HEK293T (cell line): ENCODE measurements around the gene ADGRG7.

Source experiments
- CTCF ChIA-PET: fragments of 350-600 bp; formaldehyde crosslinking; extraction: SDS; loops from one replicate; lab custom pipeline; 2021; ENCODE audit warnings: antibody characterized with exemption, inconsistent platforms; lab: Yijun Ruan, JAX
- POLR2A ChIA-PET: fragments of 350-600 bp; formaldehyde crosslinking; extraction: SDS; loops from one replicate; lab custom pipeline; 2020; ENCODE audit warnings: antibody characterized with exemption, inconsistent platforms; lab: Yijun Ruan, JAX
- DNase-seq: peaks from one replicate; pipeline ENCODE4 v3.0.0; 2012; ENCODE audit warnings: mixed read lengths; ENCODE audit errors: extremely low spot score
- ARNT ChIP-seq: fragments of 450-650 bp; IDR thresholded peaks from 2 replicates; pipeline ENCODE4 v1.6.1; 2017; ENCODE audit warnings: mild to moderate bottlenecking
- BHLHE40 ChIP-seq: fragments of 450-650 bp; IDR thresholded peaks from 2 replicates; pipeline ENCODE4 v1.6.1; 2016; ENCODE audit warnings: mild to moderate bottlenecking, moderate library complexity, borderline replicate concordance
- CTBP1 ChIP-seq: fragments of 450-650 bp; IDR thresholded peaks from 2 replicates; pipeline ENCODE4 v1.6.1; 2016; ENCODE audit warnings: borderline replicate concordance
- ELF4 ChIP-seq: fragments of 450-650 bp; IDR thresholded peaks from 2 replicates; pipeline ENCODE4 v1.6.1; 2017; ENCODE audit warnings: antibody characterized with exemption
- FOXA1 ChIP-seq: fragments of 450-650 bp; IDR thresholded peaks from 2 replicates; pipeline ENCODE4 v1.6.1; 2016; ENCODE audit warnings: mild to moderate bottlenecking
- FOXK2 ChIP-seq: fragments of 450-650 bp; IDR thresholded peaks from 2 replicates; pipeline ENCODE4 v1.6.1; 2016; ENCODE audit warnings: mild to moderate bottlenecking
- FOXM1 ChIP-seq: fragments of 450-650 bp; IDR thresholded peaks from 2 replicates; pipeline ENCODE4 v1.6.1; 2017; ENCODE audit warnings: mild to moderate bottlenecking, borderline replicate concordance
- HDGF ChIP-seq: fragments of 450-650 bp; IDR thresholded peaks from 2 replicates; pipeline ENCODE4 v1.6.1; 2017; ENCODE audit warnings: antibody characterized with exemption, borderline replicate concordance
- L3MBTL2 ChIP-seq: fragments of 450-650 bp; conservative IDR thresholded peaks from 2 replicates; pipeline ENCODE4 v1.6.1; 2016; ENCODE audit warnings: mild to moderate bottlenecking
- LEF1 ChIP-seq: fragments of 450-650 bp; IDR thresholded peaks from 2 replicates; pipeline ENCODE4 v1.6.1; 2017; ENCODE audit warnings: mild to moderate bottlenecking, borderline replicate concordance
- NFRKB ChIP-seq: fragments of 450-650 bp; IDR thresholded peaks from 2 replicates; pipeline ENCODE4 v1.6.1; 2016; ENCODE audit warnings: mild to moderate bottlenecking, moderate library complexity
- PKNOX1 ChIP-seq: fragments of 450-650 bp; IDR thresholded peaks from 2 replicates; pipeline ENCODE4 v1.6.1; 2016
- SP1 ChIP-seq: fragments of 450-650 bp; IDR thresholded peaks from 2 replicates; pipeline ENCODE4 v1.6.1; 2017
- SUZ12 ChIP-seq: fragments of 450-650 bp; IDR thresholded peaks from 2 replicates; pipeline ENCODE4 v1.6.1; 2016; ENCODE audit warnings: mild to moderate bottlenecking
- TARDBP ChIP-seq: fragments of 450-650 bp; IDR thresholded peaks from 2 replicates; pipeline ENCODE4 v1.6.1; 2016

ADGRG7 gene

GRCh38 chr3:100621251-100621650, 11.8 kb downstream of the ADGRG7 start:
- no peak for DNase-seq
- ChIA-PET CTCF (interaction anchor here (1.2 kb wide), 1 partner anchor 159 kb away, joined by 3 read pairs; no protein-coding TSS in a partner anchor), POLR2A (no interaction called here)
- TF ChIP-seq FOXM1, result no peak
- TF ChIP-seq FOXK2, result no peak
- no peak for TF ChIP-seq CTBP1
- no peak for TF ChIP-seq L3MBTL2
- TF ChIP-seq ARNT, result no peak
- TF ChIP-seq PKNOX1, result no peak
- TF ChIP-seq HDGF, result no peak
- TF ChIP-seq TARDBP, result no peak

- TF ChIP-seq SUZ12 (no peak), TARDBP (no peak), BHLHE40 (no peak), LEF1 (no peak), PKNOX1 (no peak), NFRKB (no peak), L3MBTL2 (no peak), CTBP1 (no peak), FOXK2 (no peak)
- POLR2A ChIA-PET, result no interaction called here
- CTCF ChIA-PET, result no interaction called here
Observed at GRCh38 chr3:100627491-100627890, 18.1 kb downstream of the ADGRG7 start.

GRCh38 chr3:100629421-100630127, 20.2 kb downstream of the ADGRG7 start:
- DNase-seq, result no peak
- ChIA-PET CTCF (no interaction called here), POLR2A (no interaction called here)
- no peak for TF ChIP-seq FOXA1
- TF ChIP-seq ARNT, result no peak
- no peak for TF ChIP-seq NFRKB
- no peak for TF ChIP-seq BHLHE40
- no peak for TF ChIP-seq FOXK2

More at GRCh38 chr3:100627491-100627890, 18.1 kb downstream of the ADGRG7 start:
- no peak for DNase-seq

- DNase-seq, result no peak
- TF ChIP-seq PKNOX1 (no peak), ARNT (no peak), BHLHE40 (no peak), NFRKB (no peak), L3MBTL2 (no peak), FOXM1 (no peak), FOXA1 (no peak)
- POLR2A ChIA-PET, result no interaction called here
- CTCF ChIA-PET, result no interaction called here
Observed at GRCh38 chr3:100630664-100631063, 21.3 kb downstream of the ADGRG7 start.

GRCh38 chr3:100631236-100631635, 21.8 kb downstream of the ADGRG7 start:
- TF ChIP-seq SP1 (no peak), ARNT (no peak), NFRKB (no peak), BHLHE40 (no peak), LEF1 (no peak), L3MBTL2 (no peak), PKNOX1 (no peak), TARDBP (no peak), FOXK2 (no peak), FOXA1 (no peak), FOXM1 (no peak), HDGF (no peak), SUZ12 (no peak)
- POLR2A ChIA-PET, result no interaction called here
- CTCF ChIA-PET, result no interaction called here
- no peak for DNase-seq

- ChIA-PET POLR2A (no interaction called here), CTCF (no interaction called here)
- TF ChIP-seq ARNT (no peak), FOXM1 (no peak), PKNOX1 (no peak), BHLHE40 (no peak), HDGF (no peak), FOXA1 (no peak), LEF1 (no peak), CTBP1 (no peak), ELF4 (no peak), NFRKB (no peak), TARDBP (no peak), SUZ12 (no peak), L3MBTL2 (no peak)
- DNase-seq, result no peak
Observed at GRCh38 chr3:100634493-100635272, 25.3 kb downstream of the ADGRG7 start.
